Measurements from ENCODE around the gene SCGB1C1.
"Not testable (repeated sequence)": the region's sequence is repeated elsewhere in the genome, so short reads cannot be mapped to it uniquely, and the experiment has no call there.

SCGB1C1 gene

GRCh38 chr11:192674-193128, at the start of gene SCGB1C1:
Gene SCGB1C1, plus strand, starts transcription at chr11:193078. Its CDS starts 22 bp downstream, at chr11:193100.
- DNase-seq (ENCODE audit: low read depth in 2 of 2), result not testable (repeated sequence)

- not testable (repeated sequence) for DNase-seq (ENCODE audit: low read depth in 2 of 2)
These were observed 12.6 kb upstream of the SCGB1C1 start for GRCh38 chr11:180242-180641.

- DNase-seq (ENCODE audit: low read depth in 2 of 2), result not testable (repeated sequence)
These were observed 3.6 kb upstream of the SCGB1C1 start for GRCh38 chr11:189200-189783.

- DNase-seq (ENCODE audit: low read depth in 2 of 2), result peak in 1 of 2 donors; percentile 57
These were observed 3.0 kb upstream of the SCGB1C1 start for GRCh38 chr11:189843-190311.

GRCh38 chr11:190546-190945, 2.3 kb upstream of the SCGB1C1 start:
- not testable (repeated sequence) for DNase-seq (ENCODE audit: low read depth in 2 of 2)

- peak; percentile 19 to 39 for DNase-seq (ENCODE audit: low read depth in 2 of 2)
These were observed 1.1 kb upstream of the SCGB1C1 start for GRCh38 chr11:191490-192478.

GRCh38 chr11:193481-193880, 603 bp downstream of the SCGB1C1 start:
- DNase-seq (ENCODE audit: low read depth in 2 of 2), result not testable (repeated sequence)

GRCh38 chr11:196786-197731, 4.2 kb downstream of the SCGB1C1 start:
- DNase-seq (ENCODE audit: low read depth in 2 of 2), result no peak

- no peak for DNase-seq (ENCODE audit: low read depth in 2 of 2)
These were observed 4.9 kb downstream of the SCGB1C1 start for GRCh38 chr11:197741-198235.

- DNase-seq (ENCODE audit: low read depth in 2 of 2), result no peak
These were observed 5.4 kb downstream of the SCGB1C1 start for GRCh38 chr11:198236-198806.

- DNase-seq (ENCODE audit: low read depth in 2 of 2), result no peak
These were observed 6.2 kb downstream of the SCGB1C1 start for GRCh38 chr11:199004-199581.

GRCh38 chr11:199782-200181, 6.9 kb downstream of the SCGB1C1 start:
- no peak for DNase-seq (ENCODE audit: low read depth in 2 of 2)

- DNase-seq (ENCODE audit: low read depth in 2 of 2), result no peak
These were observed 7.5 kb downstream of the SCGB1C1 start for GRCh38 chr11:200224-201003.

GRCh38 chr11:201966-202365, 9.1 kb downstream of the SCGB1C1 start:
- no peak for DNase-seq (ENCODE audit: low read depth in 2 of 2)

GRCh38 chr11:202490-202889, 9.6 kb downstream of the SCGB1C1 start:
- DNase-seq (ENCODE audit: low read depth in 2 of 2), result no peak

- DNase-seq (ENCODE audit: low read depth in 2 of 2), result no peak
These were observed 10.4 kb downstream of the SCGB1C1 start for GRCh38 chr11:203056-203944.

- no peak for DNase-seq (ENCODE audit: low read depth in 2 of 2)
These were observed 11.2 kb downstream of the SCGB1C1 start for GRCh38 chr11:203945-204586.

GRCh38 chr11:204587-205109, 11.8 kb downstream of the SCGB1C1 start:
- DNase-seq (ENCODE audit: low read depth in 2 of 2), result no peak

Measured in stimulated activated CD8-positive, alpha-beta memory T cell treated with anti-CD3 and anti-CD28 coated beads, Interleukin-2, amount 100 ng/mL, for 48 hours (primary cell).